Aorta (tissue), 5 donors: ENCODE data around the gene ZNF629. TPM values are rescaled to one million over a fixed set of nuclear protein-coding genes. Genes with fewer than 3 reads are reported as not detected.
A peak's percentile ranks its signal among the peaks of the same experiment; 100 is the strongest.

Source experiments
- ATAC-seq: fragments of 200-7000 bp; cut with Tn5 transposase; one replicate; pipeline ENCODE4 v1.9.1; 2022; ENCODE audit warnings: moderate library complexity; ENCODE audit not compliant: low FRiP score
- DNase-seq, 2 donors: peaks; one replicate each; pipeline ENCODE4 v3.0.0-alpha.2; 2020
- H3K27ac ChIP-seq, 2 donors: one replicate each; pipeline ENCODE4 v1.5.1; 2013; ENCODE audit warnings: low read length in 2 of 2, mild to moderate bottlenecking in 2 of 2, moderate library complexity in 2 of 2, control low read depth in 1 of 2, inconsistent platforms in 1 of 2, low read depth in 1 of 2
- H3K27me3 ChIP-seq, 2 donors: one replicate each; pipeline ENCODE4 v1.6.1; 2013; ENCODE audit warnings: control low read depth in 1 of 2, low read length in 1 of 2, mild to moderate bottlenecking in 1 of 2, moderate library complexity in 1 of 2; ENCODE audit not compliant: insufficient read depth in 2 of 2, control insufficient read depth in 1 of 2
- H3K36me3 ChIP-seq, 2 donors: one replicate each; pipeline ENCODE4 v1.6.1; 2013; ENCODE audit warnings: control low read depth in 1 of 2, low read length in 1 of 2, mild to moderate bottlenecking in 1 of 2; ENCODE audit not compliant: insufficient read depth in 2 of 2, control insufficient read depth in 1 of 2
- H3K4me1 ChIP-seq, 2 donors: one replicate each; pipeline ENCODE4 v1.6.1; 2013; ENCODE audit warnings: low read length in 2 of 2, control low read depth in 1 of 2, mild to moderate bottlenecking in 1 of 2, moderate library complexity in 1 of 2; ENCODE audit not compliant: insufficient read depth in 2 of 2, control insufficient read depth in 1 of 2
- H3K4me3 ChIP-seq, 2 donors: one replicate each; pipeline ENCODE4 v1.5.1; 2013; ENCODE audit warnings: low read length in 2 of 2, control low read depth in 1 of 2, mild to moderate bottlenecking in 1 of 2
- H3K9me3 ChIP-seq: one replicate; pipeline ENCODE4 v1.6.1; 2013; ENCODE audit warnings: mild to moderate bottlenecking, low read length; ENCODE audit not compliant: control insufficient read depth
- WGBS, 2 donors: extraction: QIAGEN DNeasy Blood & Tissue Kit; methylation state at CpG; one replicate each; pipeline ENCODE4 v1.1.7; 2013; 5-methylcytosine and 5-hydroxymethylcytosine counted together
- intact Hi-C, 2 donors: fragments of 100-400 bp; cut with DNase I; formaldehyde crosslinking; loops; one replicate each; pipeline versions ENCODE4 v1.14.2 to v1.15.0; 2022
- polyA plus RNA-seq, 2 donors: library from polyadenylated mRNA; stranded (reverse); fragments of 200-250 nt; gene quantifications; one replicate each; pipeline ENCODE4 v1.2.3, GENCODE V29; 2013
- total RNA-seq, 2 donors: library from RNA; stranded (reverse); fragmentation: NEBNext Ultra II Directional; extraction: Animal tissue kit (Norgen Biotek cat#: 25700); gene quantifications; one replicate each; pipeline ENCODE4 v1.2.1, GENCODE V29; 2021
- donor health status: healthy with polysubstance abuse.
- donor health status: Bipolar disorder and iron deficiency.
- donor health status: DM: no; HTN: no; CAD: no.
- donor health status: DM: no; HTN: no; CAD: no.
- donor health status: DM: yes; HTN: yes; CAD: no.

Gene ZNF629
- total and polyA plus RNA-seq, 4 donors = 2.1 to 13.4 (median 9.3) TPM

- Histone ChIP-seq H3K27ac (no peak overlapping the region), H3K4me3 (no peak overlapping the region), H3K27me3 (no peaks in the 10 kb centered on the region), H3K9me3 (no peaks in the 10 kb centered on the region), H3K36me3 (no peaks in the 10 kb centered on the region), H3K4me1 (no peaks in the 10 kb centered on the region)
- intact Hi-C loops = no loop called here
- WGBS, 2 donors = 92% methylated on average over 3 of the region's 3 CpGs
- ATAC-seq (no peak), DNase-seq (no peak)
Observed at GRCh38 chr16:30794634-30795033, 7.6 kb upstream of the ZNF629 start.

DNA sequence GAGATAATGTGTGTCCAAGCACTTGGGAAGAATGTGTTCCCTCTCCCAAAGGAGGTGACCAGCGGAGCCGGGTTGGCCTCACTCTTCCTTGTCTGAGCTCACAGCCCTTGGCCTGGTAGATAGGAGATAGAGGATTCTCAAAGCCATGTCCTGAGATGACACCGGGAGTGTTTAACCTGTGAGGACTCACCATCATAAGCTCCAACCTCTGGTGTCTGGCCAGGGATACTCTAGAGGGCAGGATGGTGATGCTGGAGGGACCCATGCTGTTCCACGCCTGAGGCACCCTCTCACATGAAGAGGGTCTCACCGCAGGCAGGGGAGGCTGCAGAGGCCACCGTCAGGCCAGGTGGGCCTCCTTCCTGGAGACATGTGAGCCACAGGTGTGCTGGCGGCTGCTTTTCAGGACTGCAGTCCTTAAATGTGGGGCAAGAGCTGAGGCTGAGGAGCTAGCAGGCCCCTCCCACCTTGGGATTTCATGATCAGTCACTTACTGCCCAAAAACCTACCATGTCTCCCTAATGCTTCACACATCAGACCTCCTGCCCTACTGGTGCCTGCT lies 6.6 kb upstream of the ZNF629 start:
- WGBS, 2 donors = 88 to 91% methylated on average over 7 of the region's 7 CpGs
- no peaks in the 10 kb centered on the region for H3K36me3 ChIP-seq
- H3K4me3 ChIP-seq = no peak overlapping the region
- H3K9me3 ChIP-seq = no peaks in the 10 kb centered on the region
- ATAC-seq (no peak), DNase-seq (no peak)
- no peaks in the 10 kb centered on the region for H3K27me3 ChIP-seq
- no peak overlapping the region for H3K27ac ChIP-seq
- H3K4me1 ChIP-seq = no peaks in the 10 kb centered on the region
- intact Hi-C loops = no loop called here

DNA sequence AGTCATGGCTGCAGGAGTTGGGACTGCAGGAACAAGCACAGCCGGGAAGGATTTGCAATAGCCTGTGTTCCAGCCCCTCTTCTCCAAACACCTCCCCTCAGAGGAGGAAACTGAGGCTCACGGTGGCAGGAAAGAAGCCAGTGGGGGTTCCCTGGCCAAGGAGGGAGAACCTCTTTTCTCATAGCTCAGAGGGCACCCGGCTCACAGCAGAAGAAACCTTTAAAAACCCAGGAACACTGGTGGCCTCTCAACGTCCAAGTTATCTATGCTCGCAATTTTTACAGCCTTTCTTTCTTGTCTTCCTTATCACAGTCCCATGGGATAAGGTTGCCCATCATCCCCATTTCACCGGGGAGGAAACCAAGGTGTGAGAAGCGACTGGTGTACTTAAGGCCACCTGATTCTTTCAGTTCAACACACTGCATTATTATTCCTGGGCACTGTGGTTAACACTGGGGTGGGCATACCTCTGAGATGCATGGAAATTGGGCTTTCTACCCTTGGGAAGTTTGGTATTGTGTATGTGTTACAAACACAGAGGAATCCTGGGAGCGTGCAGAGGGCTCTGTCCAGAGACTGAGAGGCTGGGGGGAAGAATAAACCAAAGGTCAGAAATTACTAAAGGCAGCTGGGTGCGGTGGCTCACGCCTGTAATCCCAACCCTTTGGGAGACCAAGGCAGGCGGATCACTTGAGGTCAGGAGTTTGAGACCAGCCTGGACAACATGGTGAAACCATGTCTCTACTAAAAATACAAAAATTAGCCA lies 791 bp upstream of the ZNF629 start:
- Histone ChIP-seq H3K4me1 (no peaks in the 10 kb centered on the region), H3K27me3 (no peaks in the 10 kb centered on the region), H3K27ac (peak overlapping the region; percentile 29 to 59), H3K9me3 (no peaks in the 10 kb centered on the region), H3K36me3 (peaks cover 0 to 2% of the 10 kb centered on the region in 2 donors), H3K4me3 (peak overlapping the region; percentile 90 to 99)
- intact Hi-C loops = loop anchor here (1.0 kb wide), 2 partner anchors 17 to 18 kb away; no protein-coding TSS in a partner anchor
- no peak for DNase-seq
- ATAC-seq = no peak
- WGBS, 2 donors = 35 to 36% methylated on average over 11 of the region's 11 CpGs

- WGBS, 2 donors = 2 to 3% methylated on average over 33 to 57 of the region's 57 CpGs
- Histone ChIP-seq H3K9me3 (no peaks in the 10 kb centered on the region), H3K4me1 (no peaks in the 10 kb centered on the region), H3K27me3 (no peaks in the 10 kb centered on the region), H3K4me3 (peak overlapping the region; percentile 90 to 99), H3K27ac (peak overlapping the region; percentile 11 to 59), H3K36me3 (peaks cover 0 to 5% of the 10 kb centered on the region in 2 donors)
- DNase-seq (no peak), ATAC-seq (peak; percentile 60)
- intact Hi-C loops = no loop called here
Observed at GRCh38 chr16:30786115-30786935, 680 bp downstream of the ZNF629 start.

DNA sequence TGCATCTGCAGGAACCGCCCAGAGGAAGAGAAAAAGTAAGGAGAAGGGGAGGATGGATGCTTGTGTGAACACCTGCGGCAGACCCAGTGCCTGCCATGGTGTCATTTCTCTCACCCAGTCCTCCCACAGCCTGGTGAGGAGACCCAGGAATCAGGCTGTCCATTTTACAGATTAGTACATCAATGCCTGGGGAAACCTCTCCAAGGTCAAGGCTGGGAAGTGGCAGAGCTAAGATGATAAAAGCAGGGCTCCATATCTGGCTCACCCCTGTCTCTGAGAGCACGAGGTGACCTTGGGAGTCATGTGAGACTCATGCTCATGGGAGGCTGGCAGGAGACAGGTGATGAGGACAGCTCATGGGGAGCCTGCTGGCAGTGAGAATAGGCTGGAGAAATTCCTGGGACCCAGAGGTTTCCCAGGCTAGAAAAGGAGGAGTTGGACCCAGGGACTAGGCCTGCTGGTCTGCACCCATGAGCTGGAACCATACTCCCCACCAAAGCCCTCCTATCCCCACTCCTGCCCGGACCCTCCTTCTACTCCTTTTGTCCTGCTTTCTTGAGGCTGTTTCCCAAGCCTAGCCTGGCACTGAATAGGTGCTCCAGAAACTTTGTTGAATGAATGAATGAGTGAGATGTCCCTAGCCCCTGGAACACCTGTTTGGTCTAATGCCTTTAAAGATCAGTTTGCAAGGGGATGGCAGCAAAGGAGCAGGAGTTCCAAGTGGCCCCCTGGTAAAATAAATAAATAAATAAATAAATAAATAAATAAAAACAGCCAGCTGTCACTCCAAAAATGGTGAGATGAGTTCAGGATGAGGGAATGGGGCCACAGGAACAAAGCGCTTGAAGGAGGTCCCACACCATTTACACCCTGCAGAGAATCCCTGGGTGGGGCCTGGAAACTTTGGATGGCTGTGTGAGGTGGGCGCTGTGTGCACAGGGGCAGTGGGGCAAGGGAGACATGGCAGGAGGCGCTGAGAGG lies 1.6 kb downstream of the ZNF629 start:
- DNase-seq = no peak
- 76 to 77% methylated on average over 7 of the region's 7 CpGs for WGBS, 2 donors
- peaks cover 0 to 5% of the 10 kb centered on the region in 2 donors for H3K36me3 ChIP-seq
- ATAC-seq = no peak
- H3K4me3 ChIP-seq = no peak overlapping the region
- no peaks in the 10 kb centered on the region for H3K27me3 ChIP-seq
- H3K4me1 ChIP-seq = no peaks in the 10 kb centered on the region
- no peaks in the 10 kb centered on the region for H3K9me3 ChIP-seq
- intact Hi-C loops = no loop called here
- no peak overlapping the region for H3K27ac ChIP-seq

DNA sequence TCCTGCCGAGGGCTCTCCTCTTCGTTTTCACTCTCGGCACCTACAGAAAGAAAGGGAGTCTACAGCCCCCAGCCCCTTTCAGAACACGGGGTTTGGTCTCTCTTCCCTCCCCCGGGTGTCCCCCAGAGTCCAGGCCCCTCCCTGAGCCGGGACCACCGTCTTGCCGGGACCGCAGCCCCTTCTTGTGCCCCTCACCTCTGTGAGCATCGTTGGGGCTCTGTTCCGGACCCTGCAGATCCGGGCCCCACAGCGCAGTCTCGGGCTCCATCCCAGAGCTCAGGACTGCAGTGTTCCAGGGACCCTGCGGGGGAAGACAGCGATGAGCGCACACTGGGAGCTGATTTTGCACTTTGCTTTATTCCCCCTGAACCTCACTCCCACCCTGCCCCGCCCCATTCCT lies 2.8 kb downstream of the ZNF629 start:
- Histone ChIP-seq H3K27ac (no peak overlapping the region), H3K4me3 (no peak overlapping the region), H3K27me3 (no peaks in the 10 kb centered on the region), H3K9me3 (no peaks in the 10 kb centered on the region), H3K36me3 (peaks cover 0 to 5% of the 10 kb centered on the region in 2 donors), H3K4me1 (no peaks in the 10 kb centered on the region)
- intact Hi-C loops = no loop called here
- WGBS, 2 donors = 88% methylated on average over 18 of the region's 18 CpGs
- DNase-seq = no peak
- ATAC-seq = no peak

- Histone ChIP-seq H3K27ac (no peak overlapping the region), H3K36me3 (peaks cover 0 to 5% of the 10 kb centered on the region in 2 donors), H3K4me3 (no peak overlapping the region), H3K27me3 (no peaks in the 10 kb centered on the region), H3K9me3 (no peaks in the 10 kb centered on the region), H3K4me1 (no peaks in the 10 kb centered on the region)
- 94 to 95% methylated on average over 57 of the region's 57 CpGs for WGBS, 2 donors
- ATAC-seq = no peak
- intact Hi-C loops = no loop called here
- no peak for DNase-seq
Observed at GRCh38 chr16:30783280-30784109, 3.5 kb downstream of the ZNF629 start.
